Upper lobe of left lung (tissue), 6 donors: ENCODE data around the gene TNS3. TPM values are rescaled to one million over a fixed set of nuclear protein-coding genes. Genes with fewer than 3 reads are reported as not detected.
A peak's percentile ranks its signal among the peaks of the same experiment; 100 is the strongest.

Experiments
- ATAC-seq, 2 donors: fragments of 200-7000 bp; cut with Tn5 transposase; one replicate each; pipeline ENCODE4 v1.9.1; 2022; ENCODE audit warnings: mild to moderate bottlenecking in 2 of 2, moderate library complexity in 2 of 2; ENCODE audit not compliant: low FRiP score in 2 of 2
- DNase-seq, 2 donors: peaks; one replicate each; pipeline ENCODE4 v3.0.0-alpha.2; 2019 to 2020
- H3K27ac ChIP-seq, 4 donors: fragments of 200-600 bp; sonication (generic); one replicate each; pipeline ENCODE4 v1.5.1; 2016 to 2019
- H3K27me3 ChIP-seq, 4 donors: fragments of 200-600 bp; sonication (generic); one replicate each; pipeline ENCODE4 v1.5.1; 2017 to 2019
- H3K36me3 ChIP-seq, 4 donors: fragments of 200-600 bp; sonication (generic); one replicate each; pipeline ENCODE4 v1.5.1; 2016 to 2019
- H3K4me1 ChIP-seq, 4 donors: fragments of 200-600 bp; sonication (generic); one replicate each; pipeline ENCODE4 v1.5.1; 2018 to 2019
- H3K4me3 ChIP-seq, 4 donors: fragments of 200-600 bp; sonication (generic); one replicate each; pipeline ENCODE4 v1.5.1; 2017 to 2019; ENCODE audit warnings: mild to moderate bottlenecking in 2 of 4, moderate library complexity in 1 of 4
- H3K9me3 ChIP-seq, 4 donors: fragments of 200-600 bp; sonication (generic); one replicate each; pipeline ENCODE4 v1.5.1; 2018 to 2019
- EP300 ChIP-seq, 4 donors: sonication (generic); formaldehyde crosslinking; IDR thresholded peaks; one replicate each; pipeline ENCODE4 v1.5.1; 2017; ENCODE audit warnings: antibody characterized with exemption in 4 of 4, control low read depth in 2 of 4
- POLR2A ChIP-seq, 4 donors: fragments of 450-650 bp; IDR thresholded peaks; one replicate each; pipeline ENCODE4 v1.5.1; 2016 to 2017; ENCODE audit warnings: antibody characterized with exemption in 4 of 4, mild to moderate bottlenecking in 2 of 4
- POLR2AphosphoS5 ChIP-seq, 2 donors: sonication (generic); formaldehyde crosslinking; IDR thresholded peaks; one replicate each; pipeline ENCODE4 v1.5.1; 2017; ENCODE audit warnings: antibody characterized with exemption in 2 of 2
- WGBS, 2 donors: methylation state at CpG; one replicate each; pipeline ENCODE4 v1.1.5; 2017 to 2018; 5-methylcytosine and 5-hydroxymethylcytosine counted together
- total RNA-seq, 6 donors: library from RNA; depleted of rRNA in 4 of 6; stranded (reverse); fragments of >200 nt in 4 of 6; gene quantifications; one replicate each; pipeline versions ENCODE4 v1.1.0 to v1.2.1, GENCODE V29; 2016 to 2021
- TF ChIP-seq, protein P1 (sequence below), 6 experiments: fragments of 450-650 bp in 4 of 6; fragments of 200-600 bp in 2 of 6; sonication (generic) in 2 of 6; IDR thresholded peaks; one replicate each; pipeline ENCODE4 v1.5.1; 2016 to 2019; ENCODE audit warnings: antibody characterized with exemption in 6 of 6
- donor health status: DM: no; HTN: no; CAD: no; lungs with moderate emphysema.
- donor health status: DM: no; HTN: yes; CAD: no; lungs with severe emphysema.

The TNS3 gene
- total RNA-seq, 6 donors from 2014 or later = 90.6 to 266 (median 143) TPM

DNA sequence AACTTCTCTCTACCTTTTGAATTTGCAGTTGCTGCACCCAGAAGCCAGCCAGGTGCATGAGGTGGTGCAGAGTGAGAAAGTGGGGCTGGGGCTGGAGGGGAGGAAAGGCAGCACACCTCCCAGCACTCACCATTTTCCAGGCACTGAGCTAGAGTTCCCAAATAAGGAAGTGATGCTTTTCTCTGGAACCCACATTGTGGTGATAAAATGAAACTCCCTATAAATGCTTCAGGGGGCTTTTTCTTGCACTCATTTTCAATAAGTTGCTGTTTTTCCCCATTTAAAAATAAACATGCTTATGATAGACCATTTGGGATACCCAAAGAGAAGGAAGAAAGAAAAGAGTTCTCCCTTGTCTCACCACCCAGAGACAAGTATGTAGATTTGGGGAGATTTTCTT, 42.8 kb upstream of the TNS3 start:
- Histone ChIP-seq H3K4me3 (no peak overlapping the region), H3K4me1 (peaks cover 10 to 15% (median 13%) of the 10 kb centered on the region in 4 donors), H3K27ac (no peak overlapping the region), H3K36me3 (no peaks in the 10 kb centered on the region), H3K27me3 (no peaks in the 10 kb centered on the region), H3K9me3 (no peaks in the 10 kb centered on the region)
- DNase-seq (no peak), ATAC-seq (no peak)
- TF ChIP-seq POLR2AphosphoS5 (IDR thresholded peaks at IDR 0.05) (no peak), POLR2A (IDR thresholded peaks at IDR 0.05) (no peak), EP300 (IDR thresholded peaks at IDR 0.05) (no peak)
- TF ChIP-seq, protein P1, sequence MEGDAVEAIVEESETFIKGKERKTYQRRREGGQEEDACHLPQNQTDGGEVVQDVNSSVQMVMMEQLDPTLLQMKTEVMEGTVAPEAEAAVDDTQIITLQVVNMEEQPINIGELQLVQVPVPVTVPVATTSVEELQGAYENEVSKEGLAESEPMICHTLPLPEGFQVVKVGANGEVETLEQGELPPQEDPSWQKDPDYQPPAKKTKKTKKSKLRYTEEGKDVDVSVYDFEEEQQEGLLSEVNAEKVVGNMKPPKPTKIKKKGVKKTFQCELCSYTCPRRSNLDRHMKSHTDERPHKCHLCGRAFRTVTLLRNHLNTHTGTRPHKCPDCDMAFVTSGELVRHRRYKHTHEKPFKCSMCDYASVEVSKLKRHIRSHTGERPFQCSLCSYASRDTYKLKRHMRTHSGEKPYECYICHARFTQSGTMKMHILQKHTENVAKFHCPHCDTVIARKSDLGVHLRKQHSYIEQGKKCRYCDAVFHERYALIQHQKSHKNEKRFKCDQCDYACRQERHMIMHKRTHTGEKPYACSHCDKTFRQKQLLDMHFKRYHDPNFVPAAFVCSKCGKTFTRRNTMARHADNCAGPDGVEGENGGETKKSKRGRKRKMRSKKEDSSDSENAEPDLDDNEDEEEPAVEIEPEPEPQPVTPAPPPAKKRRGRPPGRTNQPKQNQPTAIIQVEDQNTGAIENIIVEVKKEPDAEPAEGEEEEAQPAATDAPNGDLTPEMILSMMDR (IDR thresholded peaks at IDR 0.05) = no peak

DNA sequence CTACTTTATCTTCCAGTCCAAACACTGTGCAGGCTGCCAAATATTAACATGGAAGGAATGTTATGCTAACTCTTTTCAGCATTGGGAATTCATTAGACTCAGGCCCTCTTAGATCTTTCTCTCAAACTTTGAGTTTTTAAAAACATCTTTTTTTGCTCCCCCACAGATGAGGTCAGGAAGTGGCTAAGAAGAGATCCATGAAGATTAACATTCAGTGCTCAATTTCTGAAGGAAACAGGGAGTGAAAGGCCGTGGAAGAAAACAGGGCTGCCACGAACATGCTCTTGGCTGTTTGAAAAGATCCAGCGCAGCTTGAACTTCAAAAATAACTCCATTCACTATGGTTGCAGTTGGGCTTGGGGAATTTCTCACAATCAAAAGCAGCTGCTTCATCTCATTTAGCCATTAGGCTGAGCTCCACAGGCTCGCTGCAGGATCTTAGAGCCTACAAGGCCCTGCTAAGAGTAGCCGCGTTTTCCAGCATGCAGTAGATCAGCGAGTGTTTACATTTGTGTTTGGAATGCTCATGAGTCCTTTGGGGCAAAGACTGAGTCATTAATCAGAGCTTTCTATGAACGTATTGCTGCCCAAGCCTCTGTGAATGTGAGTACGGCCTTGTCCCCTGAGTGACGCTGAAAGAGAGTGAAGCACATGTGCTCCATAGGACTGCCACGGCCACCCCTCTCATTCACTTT, 41.2 kb upstream of the TNS3 start:
- Histone ChIP-seq H3K27me3 (no peaks in the 10 kb centered on the region), H3K4me3 (no peak overlapping the region), H3K9me3 (no peaks in the 10 kb centered on the region), H3K27ac (peak overlapping the region; percentile 25 to 62 (median 47)), H3K36me3 (no peaks in the 10 kb centered on the region), H3K4me1 (peaks cover 10 to 15% (median 13%) of the 10 kb centered on the region in 4 donors)
- ATAC-seq (peak; percentile 69 to 71), DNase-seq (peak in 1 of 2 donors; percentile 41)
- TF ChIP-seq POLR2AphosphoS5 (IDR thresholded peaks at IDR 0.05) = peak in 1 of 2 donors; percentile 37
- no peak for TF ChIP-seq POLR2A (IDR thresholded peaks at IDR 0.05)
- 62 to 66% methylated on average over 11 of the region's 11 CpGs for WGBS, 2 donors

DNA sequence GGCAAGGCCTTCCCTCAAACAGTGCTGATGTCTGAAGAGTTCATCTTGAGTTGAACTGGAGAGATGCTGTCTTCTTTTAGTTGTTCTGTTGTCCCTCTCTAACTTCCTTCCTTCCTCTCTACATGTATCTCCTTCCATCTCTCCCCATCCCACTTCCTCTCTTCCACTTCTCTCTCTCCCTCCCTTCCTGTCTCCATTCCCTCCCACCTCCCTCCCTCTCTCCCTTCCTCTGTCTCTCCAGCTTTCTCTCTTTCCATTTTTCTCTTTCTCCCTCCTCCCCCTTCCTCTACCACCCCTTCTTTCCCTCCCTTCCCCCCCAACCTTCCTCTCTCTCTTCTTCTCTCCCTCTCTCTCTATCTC, 40.7 kb upstream of the TNS3 start:
- no peak for ATAC-seq
- Histone ChIP-seq H3K27ac (peak overlapping the region; percentile 25 to 62 (median 47)), H3K9me3 (no peaks in the 10 kb centered on the region)

DNA sequence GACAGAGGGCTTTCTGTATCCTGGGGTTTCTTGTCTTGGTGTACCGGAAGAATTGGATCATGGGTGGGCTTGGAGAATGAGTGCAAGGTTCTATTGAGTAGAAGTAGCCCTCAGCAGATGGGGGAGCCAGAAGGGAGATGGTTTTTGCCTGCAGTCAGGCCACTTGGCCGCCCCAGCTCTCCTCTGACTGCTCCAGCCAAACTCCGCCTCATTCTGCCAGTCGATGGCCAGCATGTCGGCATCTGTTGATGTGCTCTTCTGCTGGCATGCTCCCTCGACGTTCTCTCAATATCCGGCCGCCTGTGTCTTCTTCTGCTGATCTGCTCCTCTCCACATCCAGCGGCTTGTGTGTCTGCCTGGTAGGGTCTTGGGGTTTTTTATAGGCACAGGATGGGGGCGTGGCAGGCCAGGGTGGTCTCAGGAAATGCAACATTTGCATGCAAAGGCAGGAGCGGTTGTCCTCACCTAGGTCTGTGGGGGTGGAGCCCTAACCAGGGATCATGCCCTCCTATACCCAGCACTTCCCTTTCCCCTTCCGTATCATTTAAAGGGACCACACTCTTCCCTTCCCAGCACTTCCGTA, 40.2 kb upstream of the TNS3 start:
- no peak for DNase-seq
- Histone ChIP-seq H3K27ac (peak overlapping the region; percentile 1 to 62 (median 47)), H3K4me1 (peaks cover 10 to 15% (median 13%) of the 10 kb centered on the region in 4 donors), H3K36me3 (no peaks in the 10 kb centered on the region), H3K27me3 (no peaks in the 10 kb centered on the region), H3K9me3 (no peaks in the 10 kb centered on the region), H3K4me3 (no peak overlapping the region)
- WGBS, 2 donors = 80 to 89% methylated on average over 13 to 14 of the region's 14 CpGs
- ATAC-seq = peak in 1 of 2 donors; percentile 5
- TF ChIP-seq POLR2A (IDR thresholded peaks at IDR 0.05) (no peak), EP300 (IDR thresholded peaks at IDR 0.05) (no peak), POLR2AphosphoS5 (IDR thresholded peaks at IDR 0.05) (no peak)
- TF ChIP-seq, protein P1 (IDR thresholded peaks at IDR 0.05) = no peak

More for the DNA sequence above, 40.7 kb upstream of the TNS3 start:
- Histone ChIP-seq H3K4me3 (no peak overlapping the region), H3K36me3 (no peaks in the 10 kb centered on the region), H3K27me3 (no peaks in the 10 kb centered on the region), H3K4me1 (peaks cover 10 to 15% (median 13%) of the 10 kb centered on the region in 4 donors)
- TF ChIP-seq POLR2A (IDR thresholded peaks at IDR 0.05) = no peak
- TF ChIP-seq EP300 (IDR thresholded peaks at IDR 0.05) = no peak
- TF ChIP-seq, protein P1 (IDR thresholded peaks at IDR 0.05) = no peak
- no peak for TF ChIP-seq POLR2AphosphoS5 (IDR thresholded peaks at IDR 0.05)
- DNase-seq = no peak

DNA sequence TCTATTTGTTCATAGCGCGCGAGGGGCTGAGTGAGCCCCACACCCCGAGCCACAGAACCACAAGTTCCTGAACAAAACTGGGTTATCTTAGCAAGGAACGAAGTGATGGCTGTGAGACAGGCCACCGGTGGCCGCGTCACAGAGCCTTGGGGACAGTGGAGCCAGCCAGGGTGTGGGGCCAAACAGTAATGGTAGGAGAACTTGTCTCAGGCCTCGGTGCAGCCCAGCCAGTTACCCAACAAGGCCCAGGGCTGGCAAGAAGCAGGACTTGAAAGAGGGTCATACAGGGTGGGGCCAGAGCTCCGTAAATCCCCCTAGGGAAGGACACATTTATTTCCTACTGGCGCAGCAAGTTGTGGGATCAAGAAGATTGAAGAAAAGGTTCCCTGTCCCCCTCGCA, 39.4 kb upstream of the TNS3 start:
- Histone ChIP-seq H3K27me3 (no peaks in the 10 kb centered on the region), H3K36me3 (no peaks in the 10 kb centered on the region), H3K4me1 (peaks cover 10 to 15% (median 13%) of the 10 kb centered on the region in 4 donors), H3K27ac (peak overlapping the region in 3 of 4 donors; percentile 45 to 62 (median 47)), H3K4me3 (no peak overlapping the region), H3K9me3 (no peaks in the 10 kb centered on the region)
- WGBS, 2 donors = 87 to 93% methylated on average over 12 of the region's 12 CpGs
- ATAC-seq (no peak), DNase-seq (no peak)
- TF ChIP-seq, protein P1 (IDR thresholded peaks at IDR 0.05) = no peak
- TF ChIP-seq POLR2A (IDR thresholded peaks at IDR 0.05) (no peak), EP300 (IDR thresholded peaks at IDR 0.05) (no peak), POLR2AphosphoS5 (IDR thresholded peaks at IDR 0.05) (no peak)
